Activated CD8-positive, alpha-beta memory T cell treated with anti-CD3 and anti-CD28 coated beads, Interleukin-2, amount 50 U/mL, for 24 hours (primary cell): ENCODE results near the gene ILK.

Source experiments
- DNase-seq: peaks from one replicate; pipeline ENCODE4 v3.0.0-alpha.2; 2020; ENCODE audit errors: extremely low read depth

Gene ILK

GRCh38 chr11:6606471-6607189 is 3.1 kb downstream of the ILK start:
- DNase-seq = no peak

GRCh38 chr11:6607190-6607795 is 3.7 kb downstream of the ILK start:
- no peak for DNase-seq

- DNase-seq = no peak
Measured at GRCh38 chr11:6608011-6608410, 4.4 kb downstream of the ILK start.

GRCh38 chr11:6608726-6609501 is 5.3 kb downstream of the ILK start:
- no peak for DNase-seq

GRCh38 chr11:6609502-6610015 is 6.0 kb downstream of the ILK start:
- no peak for DNase-seq

- DNase-seq = no peak
Measured at GRCh38 chr11:6610591-6610990, 7.0 kb downstream of the ILK start.

- DNase-seq = no peak
Measured at GRCh38 chr11:6611092-6611962, 7.8 kb downstream of the ILK start.

GRCh38 chr11:6611963-6612212 is 8.3 kb downstream of the ILK start:
- no peak for DNase-seq

GRCh38 chr11:6612213-6613041 is 8.9 kb downstream of the ILK start, which contains the start of gene TAF10:
Gene TAF10, minus strand, starts transcription at chr11:6612216. Its CDS starts 27 bp downstream, at chr11:6612189.
- peak; percentile 84 for DNase-seq

- no peak for DNase-seq
Measured at GRCh38 chr11:6613496-6613895, 9.9 kb downstream of the ILK start.

- no peak for DNase-seq
Measured at GRCh38 chr11:6614446-6614845, 10.9 kb downstream of the ILK start.

GRCh38 chr11:6615046-6615445 is 11.5 kb downstream of the ILK start:
- no peak for DNase-seq

- DNase-seq = no peak
Measured at GRCh38 chr11:6615882-6616585, 12.5 kb downstream of the ILK start.

- DNase-seq = no peak
Measured at GRCh38 chr11:6616596-6617250, 13.1 kb downstream of the ILK start.

GRCh38 chr11:6617315-6617781 is 13.8 kb downstream of the ILK start:
- no peak for DNase-seq

GRCh38 chr11:6618117-6619003 is 14.8 kb downstream of the ILK start:
- peak; percentile 29 for DNase-seq

- DNase-seq = peak; percentile 82
Measured at GRCh38 chr11:6619004-6619745, 15.6 kb downstream of the ILK start, which contains the start of gene TPP1. Gene TPP1, minus strand, starts transcription at chr11:6619422. Its CDS starts 22 bp downstream, at chr11:6619400.

- DNase-seq = no peak
Measured at GRCh38 chr11:6620636-6621035, 17.1 kb downstream of the ILK start.
